ENCODE measurements around the gene SHROOM2.

SHROOM2 gene

DNA sequence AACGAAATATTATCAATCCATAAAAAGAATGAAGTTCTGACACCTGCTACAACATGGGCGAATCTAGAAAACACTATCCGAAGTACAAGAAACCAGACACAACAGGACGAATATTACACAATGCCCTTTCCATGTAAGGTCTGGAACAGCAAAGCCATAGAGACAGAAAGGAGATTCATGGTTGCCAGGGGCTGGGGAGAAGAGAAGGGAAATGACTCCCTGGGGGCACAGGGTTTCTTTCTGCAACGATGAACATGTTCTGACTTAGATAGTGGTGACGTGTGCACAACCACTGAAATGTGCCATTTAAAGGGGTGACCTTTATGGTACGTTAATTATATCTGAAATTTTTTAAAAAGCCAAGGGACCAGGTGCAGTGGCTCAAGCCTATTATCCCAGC, 48.9 kb upstream of the SHROOM2 start (continued):
- no peak for TF ChIP-seq OSR1 (CRISPR knock-in tag; IDR thresholded peaks at IDR 0.05)
- no peak for TF ChIP-seq ZNF8 (CRISPR knock-in tag; IDR thresholded peaks at IDR 0.05)
- TF ChIP-seq PPARA (CRISPR knock-in tag; IDR thresholded peaks at IDR 0.05; ENCODE audit: borderline replicate concordance): no peak
- no peak for TF ChIP-seq GLIS3 (CRISPR knock-in tag; IDR thresholded peaks at IDR 0.05)
- TF ChIP-seq BACH2 (CRISPR knock-in tag; IDR thresholded peaks at IDR 0.05; ENCODE audit: borderline replicate concordance): no peak

DNA sequence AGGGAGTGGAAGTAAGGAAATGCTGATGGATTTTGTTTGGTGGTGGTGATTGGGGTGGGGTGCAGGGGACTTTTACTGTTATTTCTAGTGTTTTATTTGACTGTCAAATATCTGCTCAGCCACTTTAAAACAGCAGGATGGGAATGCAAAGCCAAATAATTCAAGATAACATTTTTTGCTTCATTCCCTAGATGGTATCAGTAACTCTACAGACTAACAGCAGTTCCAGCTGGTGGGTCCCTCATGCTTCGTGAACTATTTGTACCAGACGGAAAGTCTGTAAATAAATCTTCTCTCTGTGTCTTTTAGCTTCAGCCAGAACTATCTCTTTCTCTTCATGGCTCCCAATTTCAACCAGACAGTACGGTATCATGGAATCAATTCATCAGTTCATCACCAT, 48.1 kb upstream of the SHROOM2 start:
- ATAC-seq: no peak
- TF ChIP-seq, protein P1, sequence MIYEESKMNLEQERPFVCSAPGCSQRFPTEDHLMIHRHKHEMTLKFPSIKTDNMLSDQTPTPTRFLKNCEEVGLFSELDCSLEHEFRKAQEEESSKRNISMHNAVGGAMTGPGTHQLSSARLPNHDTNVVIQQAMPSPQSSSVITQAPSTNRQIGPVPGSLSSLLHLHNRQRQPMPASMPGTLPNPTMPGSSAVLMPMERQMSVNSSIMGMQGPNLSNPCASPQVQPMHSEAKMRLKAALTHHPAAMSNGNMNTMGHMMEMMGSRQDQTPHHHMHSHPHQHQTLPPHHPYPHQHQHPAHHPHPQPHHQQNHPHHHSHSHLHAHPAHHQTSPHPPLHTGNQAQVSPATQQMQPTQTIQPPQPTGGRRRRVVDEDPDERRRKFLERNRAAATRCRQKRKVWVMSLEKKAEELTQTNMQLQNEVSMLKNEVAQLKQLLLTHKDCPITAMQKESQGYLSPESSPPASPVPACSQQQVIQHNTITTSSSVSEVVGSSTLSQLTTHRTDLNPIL (CRISPR knock-in tag; IDR thresholded peaks at IDR 0.05; ENCODE audit: low read depth): no peak
- TF ChIP-seq ESRRG (CRISPR knock-in tag; IDR thresholded peaks at IDR 0.05) (no peak), ZFP3 (CRISPR knock-in tag; IDR thresholded peaks at IDR 0.05) (no peak), SNAI2 (CRISPR knock-in tag; IDR thresholded peaks at IDR 0.05) (no peak), TOX (CRISPR knock-in tag; IDR thresholded peaks at IDR 0.05; ENCODE audit: borderline replicate concordance) (no peak), TCF4 (CRISPR knock-in tag; IDR thresholded peaks at IDR 0.05; ENCODE audit: borderline replicate concordance) (no peak), ISL1 (CRISPR knock-in tag; IDR thresholded peaks at IDR 0.05) (no peak)
- TF ChIP-seq, protein P2, sequence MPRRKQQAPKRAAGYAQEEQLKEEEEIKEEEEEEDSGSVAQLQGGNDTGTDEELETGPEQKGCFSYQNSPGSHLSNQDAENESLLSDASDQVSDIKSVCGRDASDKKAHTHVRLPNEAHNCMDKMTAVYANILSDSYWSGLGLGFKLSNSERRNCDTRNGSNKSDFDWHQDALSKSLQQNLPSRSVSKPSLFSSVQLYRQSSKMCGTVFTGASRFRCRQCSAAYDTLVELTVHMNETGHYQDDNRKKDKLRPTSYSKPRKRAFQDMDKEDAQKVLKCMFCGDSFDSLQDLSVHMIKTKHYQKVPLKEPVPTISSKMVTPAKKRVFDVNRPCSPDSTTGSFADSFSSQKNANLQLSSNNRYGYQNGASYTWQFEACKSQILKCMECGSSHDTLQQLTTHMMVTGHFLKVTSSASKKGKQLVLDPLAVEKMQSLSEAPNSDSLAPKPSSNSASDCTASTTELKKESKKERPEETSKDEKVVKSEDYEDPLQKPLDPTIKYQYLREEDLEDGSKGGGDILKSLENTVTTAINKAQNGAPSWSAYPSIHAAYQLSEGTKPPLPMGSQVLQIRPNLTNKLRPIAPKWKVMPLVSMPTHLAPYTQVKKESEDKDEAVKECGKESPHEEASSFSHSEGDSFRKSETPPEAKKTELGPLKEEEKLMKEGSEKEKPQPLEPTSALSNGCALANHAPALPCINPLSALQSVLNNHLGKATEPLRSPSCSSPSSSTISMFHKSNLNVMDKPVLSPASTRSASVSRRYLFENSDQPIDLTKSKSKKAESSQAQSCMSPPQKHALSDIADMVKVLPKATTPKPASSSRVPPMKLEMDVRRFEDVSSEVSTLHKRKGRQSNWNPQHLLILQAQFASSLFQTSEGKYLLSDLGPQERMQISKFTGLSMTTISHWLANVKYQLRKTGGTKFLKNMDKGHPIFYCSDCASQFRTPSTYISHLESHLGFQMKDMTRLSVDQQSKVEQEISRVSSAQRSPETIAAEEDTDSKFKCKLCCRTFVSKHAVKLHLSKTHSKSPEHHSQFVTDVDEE (CRISPR knock-in tag; IDR thresholded peaks at IDR 0.05): no peak

DNA sequence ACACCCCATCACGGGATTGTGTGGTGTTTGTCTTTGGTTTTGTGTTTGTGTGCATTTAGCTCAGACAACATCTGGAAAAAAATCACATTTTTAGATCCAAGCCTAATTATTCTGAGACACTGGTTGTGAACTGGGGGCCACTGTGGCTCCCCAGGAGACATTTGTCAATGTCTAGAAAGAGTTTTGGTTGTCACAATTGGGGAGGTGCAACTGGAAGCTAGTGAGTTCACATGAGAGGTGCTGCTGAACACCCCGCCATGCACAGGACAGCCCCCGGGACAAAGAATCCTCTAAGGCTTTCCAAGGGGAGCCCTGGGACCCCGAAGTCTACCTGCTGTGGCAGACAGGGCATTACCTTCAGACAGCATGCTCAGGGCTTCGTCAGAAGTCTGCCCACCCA, 47.1 kb upstream of the SHROOM2 start:
- TF ChIP-seq, protein P3, sequence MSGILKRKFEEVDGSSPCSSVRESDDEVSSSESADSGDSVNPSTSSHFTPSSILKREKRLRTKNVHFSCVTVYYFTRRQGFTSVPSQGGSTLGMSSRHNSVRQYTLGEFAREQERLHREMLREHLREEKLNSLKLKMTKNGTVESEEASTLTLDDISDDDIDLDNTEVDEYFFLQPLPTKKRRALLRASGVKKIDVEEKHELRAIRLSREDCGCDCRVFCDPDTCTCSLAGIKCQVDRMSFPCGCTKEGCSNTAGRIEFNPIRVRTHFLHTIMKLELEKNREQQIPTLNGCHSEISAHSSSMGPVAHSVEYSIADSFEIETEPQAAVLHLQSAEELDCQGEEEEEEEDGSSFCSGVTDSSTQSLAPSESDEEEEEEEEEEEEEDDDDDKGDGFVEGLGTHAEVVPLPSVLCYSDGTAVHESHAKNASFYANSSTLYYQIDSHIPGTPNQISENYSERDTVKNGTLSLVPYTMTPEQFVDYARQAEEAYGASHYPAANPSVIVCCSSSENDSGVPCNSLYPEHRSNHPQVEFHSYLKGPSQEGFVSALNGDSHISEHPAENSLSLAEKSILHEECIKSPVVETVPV (CRISPR knock-in tag; IDR thresholded peaks at IDR 0.05): no peak
- TF ChIP-seq TOX (CRISPR knock-in tag; IDR thresholded peaks at IDR 0.05; ENCODE audit: borderline replicate concordance) (no peak), ESRRG (CRISPR knock-in tag; IDR thresholded peaks at IDR 0.05) (no peak), ZFP30 (CRISPR knock-in tag; IDR thresholded peaks at IDR 0.05) (no peak), ZC3H10 (CRISPR knock-in tag; IDR thresholded peaks at IDR 0.05) (no peak), CSDC2 (CRISPR knock-in tag; IDR thresholded peaks at IDR 0.05) (no peak), BACH2 (CRISPR knock-in tag; IDR thresholded peaks at IDR 0.05; ENCODE audit: borderline replicate concordance) (no peak), ZFP3 (CRISPR knock-in tag; IDR thresholded peaks at IDR 0.05) (no peak), ZNF70 (CRISPR knock-in tag; IDR thresholded peaks at IDR 0.05) (no peak)
- ATAC-seq: no peak

DNA sequence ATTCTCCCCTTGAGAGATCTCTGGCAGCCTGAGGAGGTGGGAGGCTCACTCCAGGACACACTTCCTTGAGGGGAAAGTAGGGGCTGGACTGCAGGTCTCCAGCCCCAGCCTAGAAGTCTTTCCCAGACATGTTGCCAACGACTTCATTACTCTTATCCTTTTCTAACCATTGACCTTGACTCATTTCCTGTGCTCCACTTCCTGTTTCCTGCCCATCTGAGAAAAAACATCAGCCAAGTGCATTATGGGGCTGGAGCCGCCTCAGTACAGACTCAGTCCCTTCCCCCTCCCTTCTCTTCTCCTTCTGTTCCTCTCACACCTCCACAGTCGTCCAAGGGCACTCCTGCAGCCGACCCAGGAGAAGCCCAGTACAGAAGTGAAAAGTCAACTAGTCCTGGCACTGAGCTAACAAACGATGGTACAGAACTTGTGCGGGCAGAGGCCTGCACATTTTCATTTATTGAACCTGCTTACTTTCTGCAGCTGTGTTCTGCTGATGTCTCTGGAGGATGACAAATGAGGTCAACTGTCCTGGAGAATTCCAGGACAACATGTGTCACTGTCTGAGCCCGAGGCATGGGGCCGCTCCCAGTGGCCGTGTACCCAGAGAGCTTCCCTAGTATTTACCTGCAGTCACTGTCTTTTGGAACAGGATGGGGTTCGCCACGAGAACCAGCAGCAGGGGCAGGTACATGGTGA, 40.7 kb upstream of the SHROOM2 start:
- ATAC-seq: no peak
- TF ChIP-seq RARB (CRISPR knock-in tag; IDR thresholded peaks at IDR 0.05) (no peak), PPARA (CRISPR knock-in tag; IDR thresholded peaks at IDR 0.05; ENCODE audit: borderline replicate concordance) (no peak), GLIS3 (CRISPR knock-in tag; IDR thresholded peaks at IDR 0.05) (no peak)
- TF ChIP-seq, protein P3 (CRISPR knock-in tag; IDR thresholded peaks at IDR 0.05): no peak

Data from SK-N-SH treated with all-trans-retinoic acid at 6 μM for 48 hours (cell line).